ENCODE results near the gene NEUROD2.
A peak's percentile ranks its signal among the peaks of the same experiment; 100 is the strongest.

Gene NEUROD2

GRCh38 chr17:39578272-39578671 is 29.4 kb downstream of the NEUROD2 start:
- DNase-seq = no peak

- no peak for DNase-seq
These were observed 31.5 kb downstream of the NEUROD2 start for GRCh38 chr17:39576187-39576586.

GRCh38 chr17:39573447-39574298 is 34.0 kb downstream of the NEUROD2 start:
- DNase-seq = peak in 1 of 5 experiments; percentile 53

GRCh38 chr17:39572121-39572520 is 35.6 kb downstream of the NEUROD2 start:
- no peak for DNase-seq

- DNase-seq = no peak
These were observed 38.6 kb downstream of the NEUROD2 start for GRCh38 chr17:39569126-39569525.

GRCh38 chr17:39568702-39569101 is 39.0 kb downstream of the NEUROD2 start:
- no peak for DNase-seq

GRCh38 chr17:39566094-39566850 is 41.4 kb downstream of the NEUROD2 start:
- no peak for DNase-seq

GRCh38 chr17:39564211-39564848 is 43.4 kb downstream of the NEUROD2 start:
- no peak for DNase-seq

GRCh38 chr17:39563476-39563875 is 44.2 kb downstream of the NEUROD2 start:
- DNase-seq = no peak

GRCh38 chr17:39562976-39563375 is 44.7 kb downstream of the NEUROD2 start:
- DNase-seq = no peak

GRCh38 chr17:39562395-39562794 is 45.3 kb downstream of the NEUROD2 start:
- DNase-seq = no peak

- no peak for DNase-seq
These were observed 51.3 kb downstream of the NEUROD2 start for GRCh38 chr17:39556423-39556822.

GRCh38 chr17:39555368-39555767 is 52.4 kb downstream of the NEUROD2 start:
- no peak for DNase-seq
